ENCODE measurements around the gene MGAT4B.

Gene MGAT4B

DNA sequence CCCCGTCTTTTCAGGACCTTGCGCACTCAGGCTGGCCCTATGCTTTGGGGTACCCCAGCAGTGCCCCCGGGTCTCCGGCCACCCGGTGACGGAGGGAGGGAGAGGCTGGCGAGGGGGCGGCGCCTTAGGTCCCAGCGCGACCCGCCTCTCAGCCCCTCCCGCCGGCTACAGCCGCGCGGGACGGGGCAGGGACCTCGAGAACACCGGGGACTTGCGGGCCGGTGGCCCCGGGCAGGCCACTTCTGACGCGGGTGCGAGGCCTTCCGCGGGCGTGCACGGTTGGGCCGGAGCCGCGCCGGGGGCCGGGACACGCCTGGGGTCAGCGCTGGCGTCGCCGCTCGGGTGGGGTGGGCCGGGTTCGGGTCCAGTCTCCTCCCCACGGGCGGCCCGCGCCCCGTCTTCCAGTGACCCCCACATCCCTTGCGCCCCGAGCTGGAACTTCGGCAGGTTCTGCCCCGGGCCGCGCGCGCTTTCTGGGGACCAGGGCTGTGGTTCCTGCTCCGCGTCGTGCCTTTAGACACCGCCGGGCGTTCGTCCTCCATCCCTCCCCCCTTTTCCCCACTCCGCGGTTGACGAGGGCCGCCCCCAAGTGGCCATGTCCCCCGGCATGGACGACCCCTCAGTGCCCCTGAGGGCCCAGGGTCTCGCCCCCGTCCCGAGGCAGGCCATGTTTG, 10.3 kb upstream of the MGAT4B start:
- in situ Hi-C loops (cut with MboI; ENCODE audit: low pct_unique_long_range_greater_than_20kb, low sequenced_read_pairs, unreplicated experiment), result no loop called here
- peak; percentile 43 for DNase-seq (ENCODE audit: low spot score)
- TF ChIP-seq, protein P1, sequence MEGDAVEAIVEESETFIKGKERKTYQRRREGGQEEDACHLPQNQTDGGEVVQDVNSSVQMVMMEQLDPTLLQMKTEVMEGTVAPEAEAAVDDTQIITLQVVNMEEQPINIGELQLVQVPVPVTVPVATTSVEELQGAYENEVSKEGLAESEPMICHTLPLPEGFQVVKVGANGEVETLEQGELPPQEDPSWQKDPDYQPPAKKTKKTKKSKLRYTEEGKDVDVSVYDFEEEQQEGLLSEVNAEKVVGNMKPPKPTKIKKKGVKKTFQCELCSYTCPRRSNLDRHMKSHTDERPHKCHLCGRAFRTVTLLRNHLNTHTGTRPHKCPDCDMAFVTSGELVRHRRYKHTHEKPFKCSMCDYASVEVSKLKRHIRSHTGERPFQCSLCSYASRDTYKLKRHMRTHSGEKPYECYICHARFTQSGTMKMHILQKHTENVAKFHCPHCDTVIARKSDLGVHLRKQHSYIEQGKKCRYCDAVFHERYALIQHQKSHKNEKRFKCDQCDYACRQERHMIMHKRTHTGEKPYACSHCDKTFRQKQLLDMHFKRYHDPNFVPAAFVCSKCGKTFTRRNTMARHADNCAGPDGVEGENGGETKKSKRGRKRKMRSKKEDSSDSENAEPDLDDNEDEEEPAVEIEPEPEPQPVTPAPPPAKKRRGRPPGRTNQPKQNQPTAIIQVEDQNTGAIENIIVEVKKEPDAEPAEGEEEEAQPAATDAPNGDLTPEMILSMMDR (IDR thresholded peaks at IDR 0.05; ENCODE audit: extremely low read depth, insufficient read depth, missing control alignments), result peak; percentile 28

DNA sequence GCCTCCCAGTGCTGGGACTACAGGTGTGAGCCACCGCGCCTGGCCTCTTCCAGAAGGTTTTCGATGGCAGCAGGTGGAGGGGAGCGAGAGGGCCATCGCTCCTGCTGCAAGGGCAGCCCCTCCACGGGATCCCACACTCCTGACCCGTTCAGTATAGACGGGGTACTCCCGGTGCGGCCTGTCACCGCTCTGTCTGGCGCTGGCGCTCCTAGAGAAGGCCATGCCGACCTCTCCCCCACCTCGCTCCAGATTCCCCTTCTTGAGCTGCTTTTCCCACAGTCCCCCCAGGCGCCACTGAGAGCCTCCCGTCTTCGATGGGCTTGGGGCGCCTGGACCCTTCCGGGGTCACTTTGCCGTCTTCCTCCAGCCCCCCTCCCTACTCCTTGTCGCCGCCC, 9.7 kb upstream of the MGAT4B start:
- DNase-seq (ENCODE audit: low spot score), result no peak
- TF ChIP-seq, protein P1 (IDR thresholded peaks at IDR 0.05; ENCODE audit: extremely low read depth, insufficient read depth, missing control alignments), result no peak
- in situ Hi-C loops (cut with MboI; ENCODE audit: low pct_unique_long_range_greater_than_20kb, low sequenced_read_pairs, unreplicated experiment), result no loop called here

DNA sequence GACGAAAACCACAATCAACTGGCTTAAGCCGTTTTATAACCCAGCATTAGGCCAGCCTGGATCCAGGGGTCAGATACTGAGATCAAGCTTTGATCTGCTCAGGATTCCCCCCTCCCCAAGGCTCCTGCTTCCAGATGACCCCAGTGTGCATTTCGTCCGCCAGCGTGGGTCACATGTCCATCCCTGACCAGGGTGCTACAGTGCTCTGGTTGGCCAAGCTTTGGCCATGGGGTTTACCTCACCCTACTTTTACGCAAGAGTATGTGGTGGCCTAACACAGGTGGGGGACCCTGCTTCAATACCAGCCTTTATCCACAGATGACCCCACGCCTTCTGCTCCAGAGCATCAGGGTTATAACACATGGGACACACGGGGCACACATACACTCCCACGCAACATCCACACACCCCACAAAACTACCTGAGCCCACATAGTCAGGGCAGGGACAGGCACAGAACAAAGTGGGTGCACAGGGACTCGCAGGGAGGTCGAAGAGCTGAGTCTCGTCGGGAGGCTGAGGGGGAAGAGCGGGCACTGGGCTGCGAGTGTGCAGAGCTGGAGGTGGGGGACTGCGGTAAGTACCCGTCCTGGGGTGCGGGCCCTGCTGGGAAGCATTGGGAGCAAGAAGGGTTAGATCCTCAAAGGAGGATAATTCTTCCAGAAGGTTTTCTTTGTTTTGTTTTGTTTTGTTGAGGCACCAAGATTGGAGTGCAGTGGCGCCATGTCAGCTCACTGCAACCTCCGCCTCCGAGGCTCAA, 9.0 kb upstream of the MGAT4B start:
- in situ Hi-C loops (cut with MboI; ENCODE audit: low pct_unique_long_range_greater_than_20kb, low sequenced_read_pairs, unreplicated experiment), result no loop called here
- no peak for DNase-seq (ENCODE audit: low spot score)
- TF ChIP-seq, protein P1 (IDR thresholded peaks at IDR 0.05; ENCODE audit: extremely low read depth, insufficient read depth, missing control alignments), result no peak

DNA sequence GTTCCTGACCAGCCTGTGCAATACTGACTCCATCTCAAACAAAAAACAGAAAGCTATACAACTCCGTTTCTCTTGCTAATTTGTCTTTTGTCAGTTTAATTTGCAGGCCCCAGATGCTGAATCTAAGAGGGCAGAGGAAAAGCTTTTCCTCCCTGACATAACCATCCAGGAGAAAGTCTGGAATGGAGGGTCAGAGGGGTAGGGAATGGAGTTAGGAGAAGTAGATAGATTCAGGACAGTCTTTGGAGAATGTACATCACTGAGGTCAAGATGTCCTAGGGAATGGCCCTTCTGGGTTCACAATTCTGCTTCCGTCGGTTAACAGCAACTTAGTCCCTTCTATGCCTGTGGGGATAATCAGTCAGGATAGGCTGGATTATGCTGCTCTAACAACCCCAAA, 7.4 kb upstream of the MGAT4B start:
- TF ChIP-seq, protein P1 (IDR thresholded peaks at IDR 0.05; ENCODE audit: extremely low read depth, insufficient read depth, missing control alignments), result no peak
- in situ Hi-C loops (cut with MboI; ENCODE audit: low pct_unique_long_range_greater_than_20kb, low sequenced_read_pairs, unreplicated experiment), result no loop called here
- no peak for DNase-seq (ENCODE audit: low spot score)

DNA sequence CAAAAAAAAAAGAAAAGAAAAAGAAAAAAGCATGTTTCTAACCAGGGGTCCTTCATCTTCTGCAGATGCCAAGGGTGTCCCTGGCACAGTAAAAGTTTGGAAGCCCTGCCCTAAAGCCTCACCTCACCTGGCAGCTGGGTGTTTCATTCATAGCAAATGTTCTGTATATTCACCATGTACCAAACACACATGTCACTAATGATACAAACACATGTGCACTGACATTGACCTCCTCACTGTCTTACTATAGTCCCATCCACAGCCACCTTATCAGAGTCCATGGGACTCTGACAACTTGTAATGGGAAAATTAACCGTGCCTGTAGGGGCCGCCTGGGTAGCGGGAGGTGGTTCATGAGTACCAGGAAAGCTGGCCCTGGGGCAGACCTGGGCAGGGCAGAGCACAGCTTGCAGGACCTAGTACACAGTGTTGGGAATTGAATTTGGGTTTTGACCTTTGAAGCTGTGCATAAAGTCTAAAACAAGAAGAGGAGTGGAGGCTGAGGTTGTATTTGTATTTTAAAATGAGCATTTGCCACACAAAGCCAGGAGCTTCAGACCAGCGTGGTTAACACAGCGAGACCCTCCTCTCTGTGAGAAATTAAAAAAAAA, 6.4 kb upstream of the MGAT4B start:
- TF ChIP-seq, protein P1 (IDR thresholded peaks at IDR 0.05; ENCODE audit: extremely low read depth, insufficient read depth, missing control alignments), result no peak
- in situ Hi-C loops (cut with MboI; ENCODE audit: low pct_unique_long_range_greater_than_20kb, low sequenced_read_pairs, unreplicated experiment), result no loop called here
- no peak for DNase-seq (ENCODE audit: low spot score)

DNA sequence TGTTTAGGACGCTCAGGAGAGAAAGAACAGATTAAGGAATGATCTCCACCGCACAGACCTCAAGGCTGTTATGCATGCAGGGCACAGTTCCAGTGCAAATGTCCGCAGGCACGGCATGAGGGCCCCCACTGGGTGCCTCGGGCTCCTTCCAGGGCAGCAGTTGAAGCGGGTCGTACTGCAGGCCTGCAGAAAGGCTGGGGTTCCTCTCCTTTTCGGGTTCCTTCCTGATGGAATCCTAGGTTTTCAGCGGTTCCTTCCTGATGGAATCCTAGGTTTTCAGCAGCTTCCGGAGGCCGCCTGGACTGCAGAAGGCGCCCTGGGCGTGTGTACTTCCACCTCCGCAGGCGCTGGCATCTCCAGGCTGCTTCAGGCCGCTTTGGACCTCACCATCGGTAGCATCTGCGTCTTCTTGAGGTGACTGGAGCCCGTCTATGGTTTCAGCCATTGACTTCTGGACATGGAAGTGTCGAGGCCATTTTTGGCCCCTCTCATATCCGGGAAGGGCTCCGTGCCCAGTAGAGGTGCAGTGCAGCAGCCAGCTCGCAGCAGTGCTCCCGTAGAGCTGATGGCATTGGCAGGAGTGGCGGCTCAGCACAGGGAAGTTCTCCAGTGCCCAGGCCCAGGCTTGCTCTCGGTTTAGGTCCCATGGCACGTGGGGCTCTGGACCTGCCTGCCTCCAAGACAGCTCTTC, 5.6 kb upstream of the MGAT4B start:
- DNase-seq (ENCODE audit: low spot score), result no peak
- in situ Hi-C loops (cut with MboI; ENCODE audit: low pct_unique_long_range_greater_than_20kb, low sequenced_read_pairs, unreplicated experiment), result no loop called here
- TF ChIP-seq, protein P1 (IDR thresholded peaks at IDR 0.05; ENCODE audit: extremely low read depth, insufficient read depth, missing control alignments), result no peak

Measured in GM13977 (cell line).